Mucosa of descending colon (tissue), 3 donors: ENCODE results near the gene ACTBL2. TPM values are rescaled to one million over a fixed set of nuclear protein-coding genes. Genes with fewer than 3 reads are reported as not detected.

ENCODE experiments used
- ATAC-seq: fragments of 200-7000 bp; cut with Tn5 transposase; one replicate; pipeline ENCODE4 v1.9.1; 2020; ENCODE audit warnings: mild to moderate bottlenecking, moderate library complexity
- DNase-seq, 3 donors: peaks; one replicate each; pipeline ENCODE4 v3.0.0-alpha.2; 2020
- H3K36me3 ChIP-seq: fragments of 200-600 bp; one replicate; pipeline ENCODE4 v1.8.0; 2021; ENCODE audit warnings: low read depth, mild to moderate bottlenecking
- H3K4me1 ChIP-seq: fragments of 200-600 bp; one replicate; pipeline ENCODE4 v1.8.0; 2021; ENCODE audit warnings: low read depth, mild to moderate bottlenecking
- H3K4me3 ChIP-seq: fragments of 200-600 bp; one replicate; pipeline ENCODE4 v1.8.0; 2021; ENCODE audit warnings: mild to moderate bottlenecking
- H3K9me3 ChIP-seq: fragments of 200-600 bp; one replicate; pipeline ENCODE4 v1.8.0; 2021; ENCODE audit warnings: mild to moderate bottlenecking
- intact Hi-C, 2 donors: fragments of 100-400 bp; cut with DNase I in 1 of 2; cut with micrococcal nuclease in 1 of 2; formaldehyde crosslinking; loops; one replicate each; pipeline versions ENCODE4 v1.11.0 to v1.11.1; 2022; cut with DNase I, micrococcal nuclease
- total RNA-seq, 3 donors: library from RNA; stranded (reverse); fragmentation: NEBNext Ultra II Directional in 2 of 3; extraction: Animal tissue kit (Norgen Biotek cat#: 25700) in 2 of 3; gene quantifications; one replicate each; pipeline versions ENCODE4 v1.2.1 to v1.2.4, GENCODE V29; 2021 to 2023
- TF ChIP-seq, protein P1 (sequence below): fragments of 200-600 bp; IDR thresholded peaks from one replicate; pipeline ENCODE4 v1.8.0; 2022; ENCODE audit warnings: antibody characterized with exemption, mild to moderate bottlenecking
- donor health status: DM: no; HTN: no; CAD: no; lungs with moderate emphysema.
- donor health status: DM: no; HTN: no; CAD: no.
- donor health status: DM: no; HTN: yes; CAD: no.

The ACTBL2 gene
- total RNA-seq, 3 donors from 2014 or later: not detected

DNA sequence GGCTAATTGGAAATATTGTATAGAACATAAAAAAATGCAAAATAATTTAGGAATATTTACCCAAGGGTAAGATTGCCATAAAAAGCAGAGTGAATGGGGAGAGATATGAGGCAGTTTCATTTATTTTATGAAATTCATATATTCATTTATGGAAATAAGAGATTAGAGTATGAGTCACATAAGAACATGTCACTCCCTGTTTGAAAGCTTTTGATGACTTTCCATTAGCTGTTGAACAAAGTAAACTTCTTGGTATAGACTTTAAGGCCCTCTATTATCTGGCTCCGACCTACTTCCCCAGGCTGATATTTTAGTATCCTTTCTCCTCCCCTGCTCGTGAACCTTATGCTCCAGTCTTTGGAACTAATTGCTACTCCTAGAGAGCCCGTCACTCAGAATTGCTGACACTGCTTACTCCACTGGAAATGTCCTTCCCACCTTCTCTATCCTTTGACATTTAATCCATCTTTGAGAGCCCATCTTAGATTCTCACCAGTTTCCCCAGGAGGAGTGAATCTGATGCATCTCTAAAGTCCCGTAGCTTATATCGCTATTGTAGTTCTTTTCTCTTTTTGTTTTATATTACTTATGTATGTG is 8.9 kb upstream of the ACTBL2 start:
- DNase-seq (no peak), ATAC-seq (no peak)
- TF ChIP-seq, protein P1, sequence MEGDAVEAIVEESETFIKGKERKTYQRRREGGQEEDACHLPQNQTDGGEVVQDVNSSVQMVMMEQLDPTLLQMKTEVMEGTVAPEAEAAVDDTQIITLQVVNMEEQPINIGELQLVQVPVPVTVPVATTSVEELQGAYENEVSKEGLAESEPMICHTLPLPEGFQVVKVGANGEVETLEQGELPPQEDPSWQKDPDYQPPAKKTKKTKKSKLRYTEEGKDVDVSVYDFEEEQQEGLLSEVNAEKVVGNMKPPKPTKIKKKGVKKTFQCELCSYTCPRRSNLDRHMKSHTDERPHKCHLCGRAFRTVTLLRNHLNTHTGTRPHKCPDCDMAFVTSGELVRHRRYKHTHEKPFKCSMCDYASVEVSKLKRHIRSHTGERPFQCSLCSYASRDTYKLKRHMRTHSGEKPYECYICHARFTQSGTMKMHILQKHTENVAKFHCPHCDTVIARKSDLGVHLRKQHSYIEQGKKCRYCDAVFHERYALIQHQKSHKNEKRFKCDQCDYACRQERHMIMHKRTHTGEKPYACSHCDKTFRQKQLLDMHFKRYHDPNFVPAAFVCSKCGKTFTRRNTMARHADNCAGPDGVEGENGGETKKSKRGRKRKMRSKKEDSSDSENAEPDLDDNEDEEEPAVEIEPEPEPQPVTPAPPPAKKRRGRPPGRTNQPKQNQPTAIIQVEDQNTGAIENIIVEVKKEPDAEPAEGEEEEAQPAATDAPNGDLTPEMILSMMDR: no peak
- Histone ChIP-seq H3K9me3 (no peaks in the 10 kb centered on the region), H3K36me3 (no peaks in the 10 kb centered on the region), H3K4me3 (no peak overlapping the region), H3K4me1 (no peaks in the 10 kb centered on the region)
- intact Hi-C loops: no loop called here

DNA sequence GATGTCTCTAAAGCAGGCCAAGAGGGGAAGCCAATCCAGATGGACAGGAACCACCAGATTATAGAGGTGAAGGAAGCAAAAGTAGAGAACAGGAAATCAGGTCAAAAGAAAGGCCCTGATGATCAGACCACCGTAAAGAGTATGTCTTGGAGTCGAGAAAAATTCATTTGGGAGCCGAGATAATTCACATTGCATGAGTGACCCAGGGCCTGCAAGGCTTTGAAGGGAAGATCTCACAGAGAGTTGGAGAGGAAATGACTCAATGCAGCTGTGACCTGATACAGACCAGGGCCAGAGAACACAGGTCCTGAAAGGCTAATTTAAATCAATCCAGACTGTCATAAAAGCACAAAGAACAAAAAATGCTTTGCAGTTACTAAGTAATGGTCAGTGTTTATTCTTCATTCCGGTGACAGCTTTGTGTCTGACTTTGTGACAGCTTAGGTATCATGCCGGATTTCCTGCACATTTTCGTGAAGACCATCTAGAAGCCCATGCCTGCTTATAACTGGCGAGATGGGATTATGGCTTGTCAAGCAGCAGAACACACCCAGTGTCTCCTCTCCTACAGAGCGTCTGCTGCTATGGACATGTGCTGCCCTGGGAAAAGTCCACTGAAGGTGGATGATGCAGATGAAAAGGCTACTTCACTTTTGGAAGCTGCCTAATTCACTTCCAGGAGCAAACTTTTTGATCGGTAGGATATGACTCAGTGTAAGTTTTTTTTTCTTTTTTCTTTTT is 5.8 kb upstream of the ACTBL2 start:
- no peaks in the 10 kb centered on the region for H3K36me3 ChIP-seq
- intact Hi-C loops: no loop called here
- H3K4me1 ChIP-seq: no peaks in the 10 kb centered on the region
- no peak for ATAC-seq
- H3K4me3 ChIP-seq: no peak overlapping the region
- no peaks in the 10 kb centered on the region for H3K9me3 ChIP-seq
- TF ChIP-seq, protein P1: no peak
- no peak for DNase-seq

DNA sequence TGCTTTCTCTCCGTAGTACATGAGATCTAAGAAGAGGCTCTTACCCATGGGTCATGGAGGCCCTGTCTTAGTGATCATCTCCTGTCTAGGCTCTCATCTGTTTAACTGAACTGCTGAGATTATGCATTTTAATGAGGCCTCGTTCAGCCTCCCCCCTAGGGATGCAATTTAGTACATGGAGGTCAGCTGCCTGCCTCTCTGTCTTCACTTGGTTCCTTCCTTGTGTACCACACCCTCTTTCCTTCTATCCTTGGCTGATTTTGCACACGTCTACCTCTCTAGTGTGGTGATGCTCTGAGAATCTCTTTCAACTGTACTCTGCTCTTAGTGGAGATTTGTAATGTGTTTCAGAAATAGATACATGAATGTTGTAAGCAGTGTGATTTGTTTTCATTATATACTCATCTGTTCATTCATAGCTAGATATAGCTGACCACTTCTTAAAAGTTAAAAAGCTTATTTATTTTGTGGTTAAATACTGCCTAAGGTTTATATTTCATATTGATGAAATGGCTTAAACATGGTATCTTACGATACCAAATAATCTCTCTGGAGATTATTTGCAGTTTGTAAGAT is 3.5 kb upstream of the ACTBL2 start:
- no peak for DNase-seq
- no peaks in the 10 kb centered on the region for H3K9me3 ChIP-seq
- no peaks in the 10 kb centered on the region for H3K4me1 ChIP-seq
- TF ChIP-seq, protein P1: no peak
- intact Hi-C loops: no loop called here
- no peak for ATAC-seq
- no peak overlapping the region for H3K4me3 ChIP-seq
- no peaks in the 10 kb centered on the region for H3K36me3 ChIP-seq

DNA sequence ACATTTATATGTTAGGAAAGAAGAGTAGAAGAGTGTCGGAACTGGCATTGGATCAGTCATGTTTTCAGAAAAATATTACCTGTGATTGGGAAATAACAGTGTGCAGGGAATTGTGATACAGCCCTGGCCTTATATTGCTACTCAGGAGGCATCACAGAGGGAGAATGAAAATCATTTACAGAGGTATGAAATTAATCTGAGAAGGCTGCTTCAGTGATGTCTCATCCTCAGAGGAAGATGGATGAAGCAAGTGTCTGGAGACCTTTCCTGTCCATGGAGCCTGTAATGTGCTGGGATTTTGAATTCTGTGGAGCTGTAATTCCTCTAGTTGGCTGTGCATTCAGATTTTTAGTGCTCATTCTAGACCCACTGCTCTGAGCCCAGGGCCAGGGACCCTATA is 3.8 kb downstream of the ACTBL2 start:
- no peak overlapping the region for H3K4me3 ChIP-seq
- DNase-seq (no peak), ATAC-seq (no peak)
- no peaks in the 10 kb centered on the region for H3K36me3 ChIP-seq
- intact Hi-C loops: no loop called here
- TF ChIP-seq, protein P1: no peak
- no peaks in the 10 kb centered on the region for H3K9me3 ChIP-seq
- no peaks in the 10 kb centered on the region for H3K4me1 ChIP-seq

DNA sequence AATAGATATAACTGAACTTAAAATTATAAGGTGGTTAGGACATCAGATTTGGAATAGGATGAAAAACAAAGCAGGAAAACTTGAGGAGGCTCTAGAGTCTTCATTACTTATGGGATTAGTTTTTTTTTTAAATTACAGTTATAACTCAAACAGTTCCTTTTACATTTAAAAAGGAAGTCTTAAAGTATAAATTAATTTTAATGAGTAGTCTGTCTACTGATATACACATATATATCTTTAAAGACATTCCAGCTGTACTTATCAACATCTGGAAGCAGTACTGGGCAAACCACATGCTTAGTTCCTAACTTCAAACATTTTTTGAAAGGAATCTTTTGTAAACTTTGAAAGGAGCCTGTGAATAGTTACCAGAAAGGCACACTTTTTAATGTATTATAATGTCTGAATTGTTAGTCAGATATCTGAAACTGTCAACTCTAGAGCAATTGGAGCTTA is 6.0 kb downstream of the ACTBL2 start:
- intact Hi-C loops: no loop called here
- DNase-seq: no peak
- TF ChIP-seq, protein P1: no peak
- Histone ChIP-seq H3K4me3 (no peak overlapping the region), H3K9me3 (no peaks in the 10 kb centered on the region), H3K36me3 (no peaks in the 10 kb centered on the region), H3K4me1 (no peaks in the 10 kb centered on the region)
- no peak for ATAC-seq
